ENCODE measurements around the gene MICAL2.

The MICAL2 gene

DNA sequence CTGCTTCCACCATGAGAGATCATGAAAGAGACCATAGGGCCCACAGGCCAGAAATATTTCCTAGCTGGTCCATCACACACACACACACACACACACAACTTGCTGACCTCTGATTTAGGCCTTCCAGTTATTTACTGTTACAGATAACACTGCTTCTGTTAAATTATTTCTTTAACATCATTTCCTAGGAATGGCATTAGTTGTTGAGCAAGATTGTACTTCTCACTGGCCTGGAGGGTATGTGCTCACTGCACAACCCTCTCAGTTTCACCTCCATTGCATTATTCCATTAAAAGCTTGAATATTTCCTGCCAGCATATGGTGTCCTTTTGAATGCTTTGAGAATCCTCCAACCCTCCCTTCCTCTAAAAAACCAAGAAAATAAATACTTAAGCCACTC, 104.4 kb downstream of the MICAL2 start:
- peak; percentile 71 for DNase-seq

DNA sequence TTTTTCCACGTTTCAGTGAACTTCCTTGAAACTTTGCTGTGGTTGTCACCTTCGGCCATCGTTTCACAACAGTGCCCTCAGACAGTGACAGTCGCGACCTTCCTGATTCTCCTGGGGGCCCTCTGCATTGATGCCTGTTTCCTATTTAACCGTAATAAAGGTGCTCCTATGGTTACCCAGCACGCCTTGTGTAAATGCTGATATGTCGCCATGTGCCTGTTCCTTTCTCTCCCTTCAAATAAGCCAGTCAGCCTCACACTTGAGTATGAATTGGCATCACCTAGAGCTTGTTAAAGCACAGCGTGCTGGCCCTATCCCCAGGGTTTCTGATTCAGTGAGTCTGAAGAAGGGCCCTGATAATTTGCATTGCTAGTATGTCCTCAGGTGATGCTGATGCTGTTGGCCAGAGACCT, 104.8 kb downstream of the MICAL2 start:
- no peak for DNase-seq

DNA sequence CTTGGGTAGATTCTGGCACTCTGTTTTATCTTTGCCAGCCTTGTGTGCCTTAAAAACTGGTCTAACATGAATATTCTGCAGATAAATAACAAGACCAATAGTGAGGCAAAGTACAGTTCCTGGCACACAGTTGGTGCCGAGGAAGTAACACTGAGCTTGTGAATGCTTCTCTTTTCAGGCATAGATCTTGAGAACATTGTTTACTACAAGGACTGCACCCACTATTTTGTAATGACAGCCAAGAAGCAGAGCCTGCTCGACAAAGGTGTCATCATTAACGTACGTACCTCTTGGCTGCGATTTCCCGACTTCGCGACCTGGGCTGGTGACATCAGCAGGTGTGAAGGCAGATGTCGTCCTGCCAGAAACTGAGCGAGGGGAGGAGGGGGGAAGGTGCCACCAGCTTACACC, 105.7 kb downstream of the MICAL2 start:
- no peak for DNase-seq

DNA sequence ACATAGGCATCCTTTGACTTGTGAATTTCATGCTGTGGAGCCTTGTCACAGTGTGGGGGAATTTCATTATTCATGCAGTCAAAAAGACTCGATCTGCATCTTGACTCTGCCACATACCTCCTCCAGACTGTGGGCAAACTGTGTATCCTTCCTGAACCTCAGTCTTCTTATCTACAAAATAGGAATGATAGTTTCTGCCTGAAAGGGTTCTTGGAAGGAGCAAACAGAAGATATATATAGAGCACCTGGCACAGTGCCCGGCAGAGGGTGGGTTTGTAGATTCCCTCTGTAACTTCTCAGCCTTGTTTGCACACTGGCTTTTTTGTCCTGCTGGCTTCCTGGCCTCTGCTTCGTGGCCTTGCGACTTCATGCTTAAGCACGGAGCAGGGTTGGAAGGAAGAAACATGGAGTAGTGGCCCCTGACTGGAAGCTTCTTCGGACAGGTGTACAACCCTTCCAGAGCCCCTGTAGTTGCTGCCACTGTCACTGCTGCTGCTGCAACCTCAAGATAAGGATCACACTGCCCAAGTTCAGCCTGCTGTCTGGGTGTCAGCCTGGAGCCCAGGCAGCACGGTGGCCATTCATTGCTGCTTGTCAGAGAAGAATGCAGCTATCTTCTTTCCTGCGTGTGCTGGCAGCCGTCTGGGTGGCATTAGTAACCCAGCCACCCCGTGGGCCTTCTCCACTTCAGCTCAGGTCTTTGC, 106.4 kb downstream of the MICAL2 start:
- peak; percentile 25 for DNase-seq

DNA sequence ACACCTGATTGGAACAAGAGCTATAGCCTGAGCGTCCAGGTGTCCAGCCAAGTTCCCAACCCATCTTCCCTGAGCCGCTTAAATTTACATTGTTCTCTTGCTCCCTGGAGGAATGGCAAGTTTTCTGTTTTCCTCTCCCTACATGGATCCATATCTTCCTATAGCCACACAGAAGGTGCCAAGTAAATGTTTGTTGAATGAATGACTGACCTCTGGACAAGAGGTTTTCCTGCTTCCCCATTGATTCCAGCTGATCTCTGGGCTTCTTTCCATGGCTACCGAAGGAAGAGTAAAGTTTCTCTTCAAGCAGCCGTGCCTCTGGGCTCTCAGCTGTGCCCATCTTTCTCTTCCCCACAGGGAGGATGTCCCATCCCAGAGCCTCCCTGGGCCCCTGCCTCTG, 107.5 kb downstream of the MICAL2 start:
- DNase-seq, result no peak

DNA sequence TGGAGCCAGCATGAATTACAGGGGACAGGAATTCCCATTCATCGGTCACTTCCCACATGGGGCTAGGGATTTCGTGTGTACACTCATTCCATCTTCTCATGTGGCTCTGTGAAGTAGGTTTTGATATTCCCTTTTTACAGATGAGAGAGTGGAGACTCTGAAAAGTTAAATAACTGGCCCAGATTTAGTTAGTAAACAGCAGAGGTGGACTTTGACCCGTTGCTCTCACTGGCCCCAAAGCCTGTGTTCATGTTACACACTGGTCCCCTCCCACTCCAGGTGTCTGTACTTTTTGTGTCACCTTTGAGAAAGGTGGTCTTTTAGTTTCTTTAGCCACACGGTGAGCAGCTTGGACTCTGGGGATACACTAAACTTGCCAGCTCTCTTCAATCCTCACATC, 108.5 kb downstream of the MICAL2 start:
- no peak for DNase-seq

DNA sequence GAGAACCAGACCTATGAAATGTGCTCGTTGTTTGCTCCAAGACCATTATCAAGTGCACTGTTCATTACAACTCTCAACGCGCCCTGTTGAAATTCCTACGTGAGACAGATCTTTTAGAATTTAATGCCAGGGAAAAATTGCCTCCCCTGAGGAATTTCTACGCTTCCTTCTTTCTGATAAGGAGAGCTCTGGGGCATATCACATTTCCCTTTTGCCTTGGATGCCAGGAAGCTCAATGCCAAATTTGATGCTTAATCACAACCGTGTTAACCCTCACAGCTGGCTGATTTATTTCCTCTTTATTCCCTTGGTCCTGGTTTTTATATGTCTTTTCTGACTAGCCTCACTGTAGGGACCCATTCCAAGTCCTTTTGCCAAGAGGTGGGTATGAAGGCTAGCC, 109.4 kb downstream of the MICAL2 start:
- peak; percentile 94 for DNase-seq

DNA sequence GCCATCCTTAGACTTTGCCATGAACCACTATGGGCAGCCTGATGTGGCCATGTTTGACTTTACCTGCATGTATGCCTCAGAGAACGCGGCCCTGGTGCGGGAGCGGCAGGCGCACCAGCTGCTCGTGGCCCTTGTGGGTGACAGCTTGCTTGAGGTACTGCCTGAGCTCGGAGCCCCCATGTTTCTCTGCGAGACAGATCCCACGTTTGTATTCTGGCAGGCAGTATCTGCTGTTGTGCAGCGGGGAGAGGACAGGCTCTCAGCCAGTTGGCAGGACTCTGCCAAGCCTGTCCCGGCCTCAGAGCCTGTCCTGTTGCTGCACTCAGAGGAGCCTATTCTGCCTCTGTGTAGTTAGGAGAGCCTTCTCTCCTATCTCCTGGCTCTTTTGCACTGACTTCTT, 109.9 kb downstream of the MICAL2 start:
- DNase-seq, result no peak

DNA sequence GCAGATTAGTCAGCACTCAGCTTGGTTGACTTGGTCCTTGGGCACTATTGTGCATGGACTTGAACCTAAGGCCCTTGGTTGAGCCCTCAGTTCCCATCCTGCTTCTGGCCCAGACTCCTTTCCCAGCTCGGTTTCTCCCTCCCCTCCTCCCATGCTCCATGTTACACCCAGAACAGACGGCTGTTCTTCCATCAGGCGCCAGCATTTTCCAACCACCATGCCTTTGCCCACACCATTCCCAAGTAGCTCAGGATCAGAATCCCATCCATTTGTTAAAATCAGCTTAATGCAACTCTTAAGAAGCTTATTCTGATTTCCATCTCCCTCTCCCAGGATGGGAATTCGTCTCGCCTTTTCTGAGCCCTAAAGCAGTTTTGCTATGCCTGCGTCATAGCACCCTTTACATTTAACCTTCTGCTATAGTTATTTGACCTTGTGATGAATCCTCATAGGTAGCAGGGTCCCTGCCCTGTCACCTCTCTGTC, 110.7 kb downstream of the MICAL2 start:
- DNase-seq, result no peak

DNA sequence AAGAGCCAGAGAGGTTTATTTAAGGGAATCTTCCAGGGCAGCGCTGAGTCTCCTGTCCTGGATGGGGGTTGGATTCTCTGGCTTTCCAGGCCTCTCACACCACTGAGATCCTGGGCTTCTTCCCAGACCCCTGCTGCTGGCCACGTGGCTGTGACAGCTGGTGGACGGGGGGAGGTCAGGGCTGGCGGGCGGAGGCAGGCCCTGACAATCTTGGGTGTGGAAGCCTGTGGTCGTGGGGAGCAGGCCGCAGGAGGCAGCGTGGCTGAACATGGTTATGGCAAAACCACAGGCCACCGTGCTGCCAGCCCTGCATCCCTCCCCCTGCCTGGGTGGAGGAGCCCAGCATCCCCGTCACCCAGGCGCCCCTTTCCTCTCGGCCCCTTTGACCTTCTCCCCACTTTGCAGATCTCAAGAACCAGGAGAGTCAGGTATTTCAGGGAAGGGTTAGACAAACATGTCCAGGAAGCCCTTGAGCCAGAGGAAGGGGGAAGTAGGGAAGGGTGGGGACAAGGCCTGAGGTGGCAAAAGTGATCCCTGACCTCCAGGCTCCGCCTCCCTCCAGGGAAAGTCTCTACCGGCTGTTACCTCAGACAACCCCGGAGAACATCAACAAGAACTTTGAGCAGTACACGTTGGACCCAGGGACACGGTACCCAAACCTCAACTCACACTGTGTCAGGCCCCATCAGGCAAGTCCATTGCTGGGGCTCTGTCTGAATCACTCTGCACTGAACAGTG, 111.8 kb downstream of the MICAL2 start:
- DNase-seq, result no peak

DNA sequence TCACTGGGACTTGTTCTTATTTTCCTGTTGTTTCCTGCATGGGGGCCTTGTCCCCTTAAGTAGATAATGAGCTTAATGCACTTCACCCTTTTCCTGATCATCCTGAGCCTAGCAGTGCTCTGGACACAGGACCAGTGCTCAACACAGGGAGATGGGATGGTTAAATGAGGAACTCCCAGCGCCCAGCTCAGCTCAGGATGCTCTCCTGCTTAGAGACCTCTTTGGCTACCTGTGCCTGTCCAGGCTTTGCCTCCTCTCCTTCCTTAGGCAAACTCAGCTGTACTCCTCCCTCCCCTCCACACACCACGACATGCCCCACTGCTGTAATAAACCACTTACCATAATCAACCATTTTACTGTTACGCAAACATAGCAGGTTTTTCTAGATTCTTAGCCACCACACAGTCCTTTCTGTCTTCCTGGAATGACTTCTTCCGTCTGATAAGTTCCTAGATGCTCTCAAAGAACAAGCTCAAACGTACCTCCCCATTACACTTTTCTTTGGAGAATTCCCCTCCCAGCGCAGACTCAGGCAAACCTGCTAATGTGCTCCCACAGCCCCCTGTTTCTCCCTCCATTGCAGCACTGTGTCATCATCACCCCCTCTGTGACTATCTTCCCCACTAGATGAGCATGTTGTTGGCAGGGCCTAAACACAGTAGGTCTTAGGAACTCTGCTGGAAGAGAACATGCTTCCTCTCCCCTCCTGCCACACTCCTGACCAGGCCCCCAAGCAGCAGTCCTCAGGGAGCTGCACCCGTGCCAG, 113.6 kb downstream of the MICAL2 start:
- no peak for DNase-seq

DNA sequence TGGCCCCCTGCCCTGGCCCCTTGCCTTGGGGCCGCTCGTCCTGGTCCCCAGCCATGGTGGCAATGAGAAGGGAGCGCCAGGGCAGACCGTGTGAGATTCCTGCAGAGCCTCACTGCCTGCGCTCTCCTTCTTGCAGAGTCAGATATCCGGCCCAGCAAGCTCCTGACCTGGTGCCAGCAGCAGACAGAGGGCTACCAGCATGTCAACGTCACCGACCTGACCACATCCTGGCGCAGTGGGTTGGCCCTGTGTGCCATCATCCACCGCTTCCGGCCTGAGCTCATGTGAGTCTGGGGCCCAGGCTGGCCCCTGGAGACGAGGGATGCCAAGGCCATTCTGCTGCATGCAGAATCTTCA, 114.1 kb downstream of the MICAL2 start:
- DNase-seq, result no peak

DNA sequence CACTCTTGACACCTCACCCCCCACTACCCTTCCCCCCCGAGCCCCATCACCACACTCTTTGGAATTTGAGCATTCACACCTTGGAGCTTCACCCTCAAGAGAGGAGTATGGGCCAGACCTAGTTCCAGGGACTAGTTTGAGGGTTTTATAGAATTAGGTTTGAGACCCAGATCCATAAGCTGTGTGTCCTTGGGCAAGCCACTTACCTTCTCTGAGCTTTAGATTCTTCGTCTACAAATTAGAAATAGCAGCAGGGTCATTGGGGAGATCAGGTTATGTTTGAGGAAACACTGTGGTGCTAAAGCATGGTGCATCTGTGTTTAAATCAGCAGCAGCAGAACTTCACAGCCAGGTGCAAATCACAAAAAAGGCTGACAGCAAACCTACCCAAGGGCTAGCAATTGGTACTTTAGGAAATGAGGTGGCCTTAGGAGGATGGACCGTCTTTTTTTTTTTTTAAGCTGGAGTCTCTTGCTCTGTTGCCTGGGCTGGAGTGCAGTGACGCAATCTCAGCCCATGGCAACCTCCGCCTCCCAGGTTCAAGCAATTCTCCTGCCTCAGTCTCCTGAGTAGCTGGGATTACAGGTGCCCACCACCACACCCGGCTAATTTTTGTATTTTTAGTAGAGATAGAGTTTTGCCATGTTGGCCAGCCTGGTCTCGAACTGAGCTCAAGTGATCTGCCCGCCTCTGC, 114.8 kb downstream of the MICAL2 start:
- no peak for DNase-seq

DNA sequence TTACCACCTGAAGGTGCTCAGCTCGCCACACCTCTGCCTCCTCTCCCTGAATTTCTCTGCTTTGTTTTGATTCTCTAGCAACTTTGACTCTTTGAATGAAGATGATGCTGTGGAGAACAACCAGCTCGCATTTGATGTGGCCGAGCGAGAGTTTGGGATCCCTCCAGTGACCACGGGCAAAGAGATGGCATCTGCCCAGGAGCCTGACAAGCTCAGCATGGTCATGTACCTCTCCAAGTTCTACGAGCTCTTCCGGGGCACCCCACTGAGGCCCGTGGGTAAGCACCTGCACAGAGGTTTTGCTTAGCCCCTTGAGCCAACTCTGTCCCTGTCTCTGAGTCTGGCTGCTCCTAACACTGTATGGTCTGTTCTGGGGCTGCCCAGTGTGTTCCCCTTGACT, 115.7 kb downstream of the MICAL2 start:
- no peak for DNase-seq

DNA sequence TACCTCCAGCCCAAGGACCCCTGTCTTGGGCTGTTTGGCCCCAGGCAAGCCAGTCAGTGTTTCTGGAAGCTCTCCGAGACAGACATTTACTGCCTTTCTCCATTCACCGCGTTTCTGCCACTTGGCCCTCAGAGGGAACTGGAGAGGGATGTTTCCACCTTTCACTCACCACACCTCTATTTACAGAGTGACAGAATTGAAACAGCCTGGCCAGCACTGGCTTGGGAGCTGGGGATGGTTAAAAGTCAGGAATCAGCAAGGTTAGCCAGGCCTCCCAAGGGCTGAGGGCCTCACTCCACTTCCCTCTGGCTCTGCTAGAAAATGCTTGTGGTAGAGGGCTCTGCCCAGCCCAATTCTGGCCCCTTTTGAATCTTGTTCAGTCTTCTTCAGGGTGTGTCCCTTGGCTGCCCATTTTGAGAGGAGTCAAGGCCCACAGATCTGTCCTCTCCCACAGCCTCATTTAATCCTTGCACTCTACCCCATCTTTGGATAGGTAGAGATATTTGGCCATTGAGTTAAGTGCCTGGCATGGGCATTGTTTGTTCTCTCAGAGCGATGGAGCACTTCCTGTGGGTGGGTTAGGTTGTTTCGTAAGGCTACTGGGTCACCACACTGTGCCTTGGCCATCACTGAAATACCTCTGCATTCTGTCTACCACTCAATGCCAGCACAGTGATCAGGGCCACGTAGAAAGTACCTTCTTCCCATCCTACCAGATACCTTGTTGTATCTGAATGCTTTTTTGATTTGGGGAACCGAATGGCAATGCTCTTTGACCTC, 119.2 kb downstream of the MICAL2 start:
- no peak for DNase-seq

DNA sequence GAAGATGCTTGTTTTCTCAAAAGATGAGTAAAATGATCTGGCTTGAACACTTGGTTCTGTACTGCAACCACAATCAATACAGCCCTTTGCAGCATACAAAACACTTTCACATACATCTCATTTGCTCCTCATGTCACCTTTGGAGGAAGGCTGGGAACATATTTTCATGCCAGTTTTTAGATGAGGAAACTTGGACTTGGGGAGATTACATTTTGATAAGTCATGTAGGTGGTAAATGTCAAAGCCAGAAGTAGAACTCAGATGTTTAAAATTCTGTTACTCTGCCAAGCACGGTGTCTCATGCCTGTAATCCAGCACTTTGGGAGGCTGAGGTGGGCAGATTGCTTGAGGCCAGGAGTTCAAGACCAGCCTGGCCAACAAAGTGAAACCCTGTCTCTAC, 121.8 kb downstream of the MICAL2 start:
- no peak for DNase-seq

DNA sequence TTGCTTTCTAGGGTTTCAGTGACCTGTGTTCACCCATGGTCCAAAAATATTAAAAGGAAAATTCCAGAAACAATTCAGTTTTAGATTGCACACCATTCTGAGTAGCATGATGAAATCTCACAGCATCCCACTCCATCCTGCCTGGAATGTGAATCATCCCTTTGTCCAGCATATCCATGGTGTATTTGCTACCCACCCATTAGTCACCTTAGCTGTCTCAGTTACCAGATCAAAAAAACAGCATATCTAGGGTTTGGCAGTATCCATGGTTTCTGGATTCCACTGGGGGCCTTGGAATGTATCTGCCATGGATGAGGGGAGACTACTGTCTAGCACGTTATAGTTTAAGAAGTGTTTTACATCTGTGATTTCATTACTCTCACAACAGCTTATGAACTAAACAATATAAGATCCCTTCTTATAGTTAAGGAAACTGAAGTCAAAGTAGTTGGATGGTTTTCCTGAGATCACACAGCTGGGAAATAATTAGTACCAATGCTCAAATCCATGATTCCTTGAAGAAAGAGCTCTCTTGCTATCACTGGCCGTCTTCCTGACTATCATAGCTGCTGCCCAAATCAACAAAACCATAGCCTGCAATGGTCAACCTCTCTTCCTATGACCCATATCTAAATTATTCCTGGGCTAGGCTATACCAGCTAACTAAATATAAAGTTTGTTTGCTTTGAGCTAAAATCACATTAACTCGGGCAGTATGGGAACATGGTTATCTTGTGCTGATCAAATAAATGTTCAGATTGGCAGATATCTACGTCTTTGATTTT, 122.6 kb downstream of the MICAL2 start:
- DNase-seq, result peak; percentile 94

DNA sequence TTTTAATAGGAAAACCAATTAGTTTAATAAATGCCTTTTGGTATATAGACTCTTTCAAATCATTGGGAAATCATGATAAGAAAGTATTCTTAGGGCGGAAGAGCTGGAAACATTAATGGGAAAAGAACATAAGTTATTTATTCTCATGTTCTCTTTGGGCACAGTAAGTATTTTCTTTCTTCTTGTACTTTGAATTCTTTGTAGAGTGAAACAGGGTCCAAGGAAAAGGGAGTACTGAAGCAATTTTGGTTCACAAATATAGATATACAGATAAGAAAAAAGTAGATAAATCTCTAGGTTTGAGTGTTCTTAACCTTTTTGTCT, 123.2 kb downstream of the MICAL2 start:
- no peak for DNase-seq

DNA sequence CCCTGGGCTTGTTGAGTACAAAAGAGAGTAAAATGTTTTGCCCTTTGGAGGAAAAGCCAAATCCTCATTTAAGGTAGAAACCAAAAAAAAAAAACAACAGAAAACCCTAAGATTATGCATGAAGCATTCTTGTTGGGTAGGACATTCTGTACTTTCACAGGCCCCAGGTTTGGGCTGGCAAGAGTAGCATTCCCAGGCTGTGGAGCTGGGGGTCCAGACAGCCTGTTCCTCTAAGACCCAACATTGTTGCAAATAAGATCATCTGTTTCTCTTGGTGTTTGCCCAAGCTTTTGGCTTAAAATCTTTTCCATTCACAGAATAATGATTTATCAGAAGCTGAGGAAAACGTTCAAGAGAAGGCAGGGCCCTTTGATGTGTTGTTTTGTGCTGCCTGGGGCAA, 123.8 kb downstream of the MICAL2 start:
- DNase-seq, result no peak

DNA sequence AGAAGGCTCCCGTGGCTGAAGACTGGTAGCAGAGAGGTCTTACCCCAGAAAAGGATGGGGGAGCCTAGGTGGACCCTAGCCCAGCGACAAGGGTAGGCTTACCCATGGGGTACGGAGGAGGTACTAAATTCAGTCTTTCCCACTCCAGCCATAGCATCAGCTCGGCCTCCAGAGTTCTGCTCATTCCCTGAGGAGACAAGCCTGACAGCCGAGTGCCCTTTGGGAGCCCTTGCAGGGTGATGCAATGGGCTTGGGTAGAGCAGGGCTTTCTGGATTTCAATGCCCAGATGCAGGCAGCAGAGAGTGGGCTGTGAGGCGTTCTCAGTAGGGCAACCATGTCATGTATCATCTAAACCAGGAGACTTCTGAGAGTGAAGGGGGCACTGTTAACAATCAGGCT, 124.7 kb downstream of the MICAL2 start:
- no peak for DNase-seq

DNA sequence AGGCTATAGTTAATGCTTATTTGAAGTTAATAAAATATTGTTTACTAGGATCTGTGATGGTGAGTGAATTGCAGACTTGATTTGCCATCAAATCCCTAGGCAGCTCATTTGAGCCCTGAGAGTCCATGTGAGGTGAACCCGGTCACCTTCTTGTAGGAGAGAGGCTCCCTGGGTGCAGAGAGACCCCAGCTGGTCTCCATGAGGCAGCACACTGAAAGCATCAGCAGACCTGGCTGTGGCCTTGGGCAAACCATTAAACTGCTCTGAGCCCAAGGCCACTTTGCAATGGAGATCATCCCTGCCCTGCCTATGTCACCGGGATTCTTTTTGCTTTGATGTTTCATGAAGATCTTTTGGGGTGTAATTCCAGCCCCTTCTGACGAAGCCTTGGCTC, 125.2 kb downstream of the MICAL2 start:
- peak; percentile 27 for DNase-seq
